Effector CD8-positive, alpha-beta T cell (primary cell): ENCODE measurements around the gene RNF213.
"Not testable (repeated sequence)": the region's sequence is repeated elsewhere in the genome, so short reads cannot be mapped to it uniquely, and the experiment has no call there.

Source experiments
- DNase-seq: peaks from one replicate; lab custom pipeline; 2025; lab: John Stamatoyannopoulos, UW

Gene RNF213

GRCh38 chr17:80393241-80393890 is 132.7 kb downstream of the RNF213 start:
- no peak for DNase-seq

GRCh38 chr17:80393961-80394360 is 133.3 kb downstream of the RNF213 start:
- no peak for DNase-seq

- no peak for DNase-seq
Observed at GRCh38 chr17:80394629-80395216, 134.1 kb downstream of the RNF213 start.

- no peak for DNase-seq
Observed at GRCh38 chr17:80395402-80396151, 134.9 kb downstream of the RNF213 start.

- no peak for DNase-seq
Observed at GRCh38 chr17:80396157-80397033, 135.7 kb downstream of the RNF213 start.

GRCh38 chr17:80397034-80397387 is 136.4 kb downstream of the RNF213 start:
- no peak for DNase-seq

- no peak for DNase-seq
Observed at GRCh38 chr17:80397686-80398085, 137.0 kb downstream of the RNF213 start.

GRCh38 chr17:80401086-80401485 is 140.4 kb downstream of the RNF213 start:
- DNase-seq, result not testable (repeated sequence)

GRCh38 chr17:80402102-80402501 is 141.4 kb downstream of the RNF213 start:
- not testable (repeated sequence) for DNase-seq

GRCh38 chr17:80402959-80403358 is 142.3 kb downstream of the RNF213 start:
- DNase-seq, result no peak

- DNase-seq, result no peak
Observed at GRCh38 chr17:80406146-80406545, 145.5 kb downstream of the RNF213 start.

GRCh38 chr17:80407917-80408316 is 147.3 kb downstream of the RNF213 start:
- not testable (repeated sequence) for DNase-seq

GRCh38 chr17:80408872-80409271 is 148.2 kb downstream of the RNF213 start:
- DNase-seq, result no peak

- no peak for DNase-seq
Observed at GRCh38 chr17:80409626-80410025, 149.0 kb downstream of the RNF213 start.

GRCh38 chr17:80410441-80411087 is 149.9 kb downstream of the RNF213 start:
- not testable (repeated sequence) for DNase-seq

- no peak for DNase-seq
Observed at GRCh38 chr17:80413771-80414507, 153.3 kb downstream of the RNF213 start.

GRCh38 chr17:80414508-80414802 is 153.8 kb downstream of the RNF213 start:
- no peak for DNase-seq

GRCh38 chr17:80414803-80415625 is 154.4 kb downstream of the RNF213 start, which contains the start of gene ENDOV:
Gene ENDOV (plus strand): TSS chr17:80415167. CDS start chr17:80415195, 28 bp downstream.
- DNase-seq, result peak; percentile 91

GRCh38 chr17:80415626-80416137 is 155.0 kb downstream of the RNF213 start:
- DNase-seq, result no peak
